ENCODE data around the gene SDS. TPM values are rescaled to one million over a fixed set of nuclear protein-coding genes. Genes with fewer than 3 reads are reported as not detected.

Gene SDS
- total and polyA plus RNA-seq, 9 donors = 0.20 to 12.8 (median 1.0) TPM; not detected in 2

GRCh38 chr12:113438523-113439300 is 35.0 kb upstream of the SDS start:
- no peaks in the 10 kb centered on the region for H3K9me3 ChIP-seq
- H3K27me3 ChIP-seq = no peaks in the 10 kb centered on the region
- no peaks in the 10 kb centered on the region for H3K36me3 ChIP-seq
- intact Hi-C loops (cut with DNase I) = loop anchor here in 1 of 4 donors (10.0 kb wide), 1 partner anchor 264 kb away; no protein-coding TSS in a partner anchor
- H3K4me1 ChIP-seq (ENCODE audit: insufficient read depth) = no peaks in the 10 kb centered on the region
- DNase-seq = no peak
- H3K4me3 ChIP-seq = no peak overlapping the region
- H3K27ac ChIP-seq = no peak overlapping the region
- TF ChIP-seq CTCF (IDR thresholded peaks at IDR 0.05) (no peak), POLR2A (IDR thresholded peaks at IDR 0.05) (no peak), EP300 (IDR thresholded peaks at IDR 0.05) (no peak)
- WGBS, 3 donors = 80 to 83% (median 80%) methylated on average over 4 of the region's 4 CpGs

GRCh38 chr12:113437729-113438100 is 34.0 kb upstream of the SDS start:
- no peak for DNase-seq
- TF ChIP-seq POLR2A (IDR thresholded peaks at IDR 0.05) (no peak), CTCF (IDR thresholded peaks at IDR 0.05) (no peak), EP300 (IDR thresholded peaks at IDR 0.05) (no peak)
- Histone ChIP-seq H3K27me3 (no peaks in the 10 kb centered on the region), H3K4me1 (ENCODE audit: insufficient read depth) (no peaks in the 10 kb centered on the region), H3K4me3 (no peak overlapping the region), H3K27ac (no peak overlapping the region), H3K36me3 (no peaks in the 10 kb centered on the region), H3K9me3 (no peaks in the 10 kb centered on the region)
- 63 to 73% (median 69%) methylated on average over 9 of the region's 9 CpGs for whole genome bisulfite sequencing, 3 donors
- intact Hi-C loops (cut with DNase I) = loop anchor here in 1 of 4 donors (10.0 kb wide), 1 partner anchor 263 kb away; no protein-coding TSS in a partner anchor

GRCh38 chr12:113436993-113437728 is 33.5 kb upstream of the SDS start:
- no peaks in the 10 kb centered on the region for H3K9me3 ChIP-seq
- no peaks in the 10 kb centered on the region for H3K27me3 ChIP-seq
- no peaks in the 10 kb centered on the region for H3K36me3 ChIP-seq
- no peak for TF ChIP-seq EP300 (IDR thresholded peaks at IDR 0.05)
- TF ChIP-seq CTCF (IDR thresholded peaks at IDR 0.05) = no peak
- TF ChIP-seq POLR2A (IDR thresholded peaks at IDR 0.05) = no peak
- H3K4me1 ChIP-seq (ENCODE audit: insufficient read depth) = no peaks in the 10 kb centered on the region
- no peak overlapping the region for H3K4me3 ChIP-seq
- 88 to 91% (median 89%) methylated on average over 6 of the region's 6 CpGs for WGBS, 3 donors
- intact Hi-C loops (cut with DNase I) = loop anchor here in 1 of 4 donors (10.0 kb wide), 1 partner anchor 262 kb away; no protein-coding TSS in a partner anchor
- no peak overlapping the region for H3K27ac ChIP-seq
- DNase-seq = no peak

- Histone ChIP-seq H3K4me3 (no peak overlapping the region), H3K27me3 (no peaks in the 10 kb centered on the region), H3K27ac (no peak overlapping the region), H3K4me1 (ENCODE audit: insufficient read depth) (no peaks in the 10 kb centered on the region), H3K9me3 (no peaks in the 10 kb centered on the region), H3K36me3 (no peaks in the 10 kb centered on the region)
- DNase-seq = no peak
- intact Hi-C loops (cut with DNase I) = loop anchor here in 1 of 4 donors (10.0 kb wide), 1 partner anchor 262 kb away; no protein-coding TSS in a partner anchor
- 80 to 82% (median 81%) methylated on average over 5 to 6 of the region's 6 CpGs for WGBS, 3 donors
- TF ChIP-seq POLR2A (IDR thresholded peaks at IDR 0.05) = no peak
- TF ChIP-seq EP300 (IDR thresholded peaks at IDR 0.05) = no peak
- TF ChIP-seq CTCF (IDR thresholded peaks at IDR 0.05) = no peak
Measured at GRCh38 chr12:113436586-113436985, 32.9 kb upstream of the SDS start.

Data from ovary (tissue), 9 donors.